H9 (cell line): ENCODE results near the gene ANKDD1B. TPM values are rescaled to one million over a fixed set of nuclear protein-coding genes. Genes with fewer than 3 reads are reported as not detected.

Experiments used
- DNase-seq: peaks from one replicate; pipeline ENCODE4 v3.0.0-alpha.2; 2017
- H2AFZ ChIP-seq: one replicate; pipeline ENCODE4 v1.6.1; 2013; ENCODE audit warnings: mild to moderate bottlenecking, low read length, control low read depth, moderate library complexity
- H2AK5ac ChIP-seq: 2 replicates; pipeline ENCODE4 v1.6.1; 2013; ENCODE audit warnings: low read length, control low read depth, mixed read lengths; ENCODE audit not compliant: insufficient read length
- H2BK120ac ChIP-seq: one replicate; pipeline ENCODE4 v1.6.1; 2013; ENCODE audit warnings: low read depth, mild to moderate bottlenecking, low read length, control low read depth, inconsistent platforms; ENCODE audit not compliant: poor library complexity, severe bottlenecking
- H2BK12ac ChIP-seq: 2 replicates; pipeline ENCODE4 v1.6.1; 2013; ENCODE audit warnings: low read length, control low read depth, mixed read lengths, low read depth; ENCODE audit not compliant: insufficient read length
- H2BK15ac ChIP-seq: 2 replicates; pipeline ENCODE4 v1.6.1; 2013; ENCODE audit warnings: low read depth, low read length, control low read depth
- H2BK20ac ChIP-seq: one replicate; pipeline ENCODE4 v1.6.1; 2013; ENCODE audit warnings: low read depth, mild to moderate bottlenecking, low read length, control low read depth, inconsistent platforms; ENCODE audit not compliant: poor library complexity, severe bottlenecking
- H2BK5ac ChIP-seq: 2 replicates; pipeline ENCODE4 v1.6.1; 2013; ENCODE audit warnings: low read length, control low read depth, mixed read lengths; ENCODE audit not compliant: insufficient read length
- H3K14ac ChIP-seq: 2 replicates; pipeline ENCODE4 v1.6.1; 2013; ENCODE audit warnings: low read length, control low read depth; ENCODE audit not compliant: insufficient read depth
- H3K18ac ChIP-seq: 2 replicates; pipeline ENCODE4 v1.6.1; 2013; ENCODE audit warnings: low read depth, mild to moderate bottlenecking, mixed read lengths, low read length, control low read depth; ENCODE audit not compliant: insufficient read length
- H3K23ac ChIP-seq: 2 replicates; pipeline ENCODE4 v1.6.1; 2013; ENCODE audit warnings: low read length, control low read depth, mixed read lengths, low read depth; ENCODE audit not compliant: insufficient read length
- H3K23me2 ChIP-seq: 2 replicates; pipeline ENCODE4 v1.6.1; 2013; ENCODE audit warnings: low read depth, mild to moderate bottlenecking, mixed read lengths, low read length, control low read depth; ENCODE audit not compliant: insufficient read length, poor library complexity, severe bottlenecking
- H3K27ac ChIP-seq: 2 replicates; pipeline ENCODE4 v1.5.1; 2013; ENCODE audit warnings: low read length, control low read depth, mixed read lengths, low read depth; ENCODE audit not compliant: insufficient read length
- H3K27me3 ChIP-seq: 2 replicates; pipeline ENCODE4 v1.6.1; 2013; ENCODE audit warnings: low read length, control low read depth, inconsistent platforms; ENCODE audit not compliant: insufficient read depth
- H3K4ac ChIP-seq: 2 replicates; pipeline ENCODE4 v1.6.1; 2013; ENCODE audit warnings: low read depth, mild to moderate bottlenecking, control low read depth, inconsistent platforms, low read length, moderate library complexity
- H3K4me1 ChIP-seq: 2 replicates; pipeline ENCODE4 v1.6.1; 2013; ENCODE audit warnings: low read length, control low read depth, inconsistent platforms; ENCODE audit not compliant: insufficient read depth
- H3K4me2 ChIP-seq: 2 replicates; pipeline ENCODE4 v1.6.1; 2013; ENCODE audit warnings: low read length, control low read depth, mixed read lengths; ENCODE audit not compliant: insufficient read length, insufficient read depth
- H3K56ac ChIP-seq: 2 replicates; pipeline ENCODE4 v1.6.1; 2013; ENCODE audit warnings: low read depth, mild to moderate bottlenecking, mixed read lengths, low read length, control low read depth; ENCODE audit not compliant: insufficient read length
- H3K79me1 ChIP-seq: 2 replicates; pipeline ENCODE4 v1.6.1; 2013; ENCODE audit warnings: low read depth, mild to moderate bottlenecking, moderate library complexity, low read length, control low read depth, inconsistent platforms; ENCODE audit not compliant: insufficient read depth, poor library complexity, severe bottlenecking
- H3K79me2 ChIP-seq: 2 replicates; pipeline ENCODE4 v1.6.1; 2013; ENCODE audit warnings: low read length, control low read depth, inconsistent platforms; ENCODE audit not compliant: insufficient read depth
- H3K9ac ChIP-seq: 2 replicates; pipeline ENCODE4 v1.6.1; 2013; ENCODE audit warnings: low read length, control low read depth, mixed read lengths; ENCODE audit not compliant: insufficient read length; ENCODE audit errors: extremely low read depth
- H3K9me3 ChIP-seq: one replicate; pipeline ENCODE4 v1.6.1; 2013; ENCODE audit warnings: low read depth, low read length, inconsistent platforms; ENCODE audit not compliant: control insufficient read depth
- H3T11ph ChIP-seq: one replicate; pipeline ENCODE4 v1.6.1; 2013; ENCODE audit warnings: mild to moderate bottlenecking, low read length, control low read depth, inconsistent platforms
- H4K20me1 ChIP-seq: one replicate; pipeline ENCODE4 v1.6.1; 2013; ENCODE audit not compliant: control insufficient read depth, insufficient read length, insufficient read depth
- H4K5ac ChIP-seq: 2 replicates; pipeline ENCODE4 v1.6.1; 2013; ENCODE audit warnings: low read depth, mild to moderate bottlenecking, mixed read lengths, low read length, control low read depth; ENCODE audit not compliant: insufficient read length
- H4K8ac ChIP-seq: replicated peaks from 2 replicates; pipeline ENCODE4 v1.6.1; 2013; ENCODE audit warnings: low read length, control low read depth, mixed read lengths, low read depth; ENCODE audit not compliant: insufficient read length
- H4K91ac ChIP-seq: 2 replicates; pipeline ENCODE4 v1.6.1; 2013; ENCODE audit warnings: low read depth, mild to moderate bottlenecking, moderate library complexity, mixed read lengths, low read length, control low read depth; ENCODE audit not compliant: insufficient read length
- H3K27ac Mint-ChIP-seq, 3 experiments: 2 replicates in 2 of 3; 3 replicates in 1 of 3; pipeline ENCODE4 v1.8.0; 2020 to 2021; ENCODE audit warnings: mixed read lengths in 3 of 3, mild to moderate bottlenecking in 1 of 3, moderate library complexity in 1 of 3
- H3K27me3 Mint-ChIP-seq: 2 replicates; pipeline ENCODE4 v1.8.0; 2021; ENCODE audit warnings: low read depth, mild to moderate bottlenecking, moderate library complexity, mixed read lengths
- H3K36me3 Mint-ChIP-seq, 3 experiments: 2 replicates in 2 of 3; 3 replicates in 1 of 3; pipeline ENCODE4 v1.8.0; 2020 to 2021; ENCODE audit warnings: low read depth in 3 of 3, mixed read lengths in 3 of 3; ENCODE audit not compliant: insufficient read depth in 1 of 3
- H3K4me1 Mint-ChIP-seq, 2 experiments: 2 replicates each; pipeline ENCODE4 v1.8.0; 2020; ENCODE audit warnings: mixed read lengths in 2 of 2
- H3K4me3 Mint-ChIP-seq, 2 experiments: 2 replicates in 1 of 2; 3 replicates in 1 of 2; pipeline ENCODE4 v1.8.0; 2020 to 2021; ENCODE audit warnings: mild to moderate bottlenecking in 2 of 2, mixed read lengths in 2 of 2, moderate library complexity in 1 of 2
- H3K9me3 Mint-ChIP-seq, 2 experiments: 2 replicates in 1 of 2; 3 replicates in 1 of 2; pipeline ENCODE4 v1.8.0; 2020; ENCODE audit warnings: mild to moderate bottlenecking in 2 of 2, mixed read lengths in 2 of 2, moderate library complexity in 1 of 2
- CTCF ChIP-seq: fragments of 200-600 bp; sonication (generic); conservative IDR thresholded peaks from 3 replicates; pipeline ENCODE4 v1.8.0; 2021; ENCODE audit warnings: antibody characterized with exemption, mild to moderate bottlenecking
- WGBS: extraction: QIAGEN DNeasy Blood & Tissue Kit; methylation state at CpG from one replicate; pipeline ENCODE4 v1.1.7; 2013; ENCODE audit warnings: missing lambda C conversion rate, low lambda C conversion rate, mixed read lengths; ENCODE audit not compliant: insufficient read length; ENCODE audit errors: extremely low coverage; 5-methylcytosine and 5-hydroxymethylcytosine counted together
- total RNA-seq: library from RNA; stranded (reverse); gene quantifications from 2 replicates; pipeline ENCODE4 v1.2.1, GENCODE V29; 2021

The ANKDD1B gene
- total RNA-seq, 1 experiment from 2014 or later: 0.33 TPM

DNA sequence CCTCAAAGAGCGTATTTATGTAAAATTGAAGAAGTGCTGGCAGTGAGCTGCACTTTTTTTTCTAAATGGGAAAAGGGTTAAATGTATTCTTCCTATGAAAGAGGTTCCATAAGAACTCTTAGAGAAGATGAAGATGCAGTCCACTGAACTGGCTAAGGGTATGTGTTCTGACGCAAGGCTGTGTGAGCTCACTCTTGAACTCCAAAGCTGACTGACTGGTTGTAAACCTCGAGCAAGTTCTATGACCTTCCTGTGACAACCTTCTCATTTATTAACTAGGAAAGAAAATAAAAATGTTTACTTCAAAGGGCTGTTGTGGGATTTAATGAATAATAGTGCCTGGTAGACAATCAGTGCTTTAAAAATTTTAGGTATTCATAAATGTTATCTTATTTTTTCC, 59.3 kb downstream of the ANKDD1B start:
- Histone ChIP-seq H3K9ac (no peak overlapping the region), H3T11ph (no peak overlapping the region), H2BK15ac (no peak overlapping the region), H3K56ac (no peak overlapping the region), H3K4me1 (no peaks in the 10 kb centered on the region), H3K27me3 (no peaks in the 10 kb centered on the region), H3K18ac (no peak overlapping the region), H3K23me2 (no peaks in the 10 kb centered on the region), H3K27ac (no peak overlapping the region), H4K20me1 (no peaks in the 10 kb centered on the region), H2AK5ac (no peak overlapping the region), H4K91ac (no peak overlapping the region), H3K79me1 (no peaks in the 10 kb centered on the region), H2AFZ (no peak overlapping the region), H4K8ac (no peak overlapping the region), H3K4ac (no peak overlapping the region), H3K4me2 (no peak overlapping the region), H2BK20ac (no peak overlapping the region), H3K14ac (no peak overlapping the region), H2BK5ac (no peak overlapping the region), H3K9me3 (no peaks in the 10 kb centered on the region), H3K23ac (no peak overlapping the region), H4K5ac (no peak overlapping the region), H3K79me2 (no peaks in the 10 kb centered on the region), H2BK12ac (no peak overlapping the region), H2BK120ac (no peak overlapping the region)
- WGBS: no CpG with 5 or more reads among the region's 3 CpGs
- no peak for DNase-seq
- H3K27ac Mint-ChIP-seq: no peak overlapping the region
- no peak for TF ChIP-seq CTCF
- H3K9me3 Mint-ChIP-seq: no peaks in the 10 kb centered on the region
- H3K4me1 Mint-ChIP-seq: peaks cover 26% of the 10 kb centered on the region in 2 experiments
- H3K27me3 Mint-ChIP-seq: no peaks in the 10 kb centered on the region
- H3K4me3 Mint-ChIP-seq: no peak overlapping the region
- no peaks in the 10 kb centered on the region; a peak in 1 of 7 replicates for H3K36me3 Mint-ChIP-seq
